Fibroblast of skin of right biceps (primary cell): ENCODE data around the gene APCDD1.
"Not testable (repeated sequence)": the region's sequence is repeated elsewhere in the genome, so short reads cannot be mapped to it uniquely, and the experiment has no call there.

Experiments used
- DNase-seq: peaks from one replicate; pipeline ENCODE4 v3.0.0-alpha.2; 2013

APCDD1 gene

DNA sequence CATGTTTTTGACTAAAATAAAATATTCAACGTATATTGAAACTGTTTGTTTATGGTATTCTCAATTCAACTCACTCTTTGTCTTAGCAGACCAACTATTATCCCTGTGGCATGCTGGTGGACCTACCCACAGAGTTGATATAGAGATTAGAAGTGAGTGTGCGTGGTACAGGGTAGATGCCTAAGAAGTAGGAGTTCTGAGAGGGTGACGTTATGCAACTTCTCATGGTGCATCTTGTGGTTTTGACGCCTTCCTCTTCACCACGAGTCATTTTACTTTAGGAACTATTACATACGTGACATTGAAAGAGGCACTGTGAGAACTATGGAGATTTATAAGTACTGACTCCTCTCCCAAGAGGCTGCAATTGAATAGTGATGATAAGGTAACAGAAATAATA is 44.8 kb downstream of the APCDD1 start:
- peak; percentile 57 for DNase-seq

DNA sequence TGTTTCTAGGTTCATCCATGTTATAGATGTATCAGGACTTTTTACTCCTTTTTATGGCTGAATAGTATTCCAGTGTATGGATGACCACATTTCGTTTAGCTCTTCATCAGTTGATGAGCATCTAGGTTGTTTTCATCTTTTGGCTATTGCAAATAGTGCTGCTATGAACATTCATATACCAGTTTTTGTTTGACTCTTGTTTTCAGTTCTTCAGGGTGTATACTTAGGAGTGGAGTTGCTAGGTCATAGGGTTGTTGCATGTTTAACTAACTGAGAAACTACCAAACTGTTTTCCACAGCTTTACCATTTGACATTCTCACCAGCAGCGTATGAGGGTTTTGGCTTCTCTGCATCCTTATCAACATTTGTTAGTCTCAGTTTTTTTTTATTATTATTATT is 45.6 kb downstream of the APCDD1 start:
- DNase-seq = no peak

DNA sequence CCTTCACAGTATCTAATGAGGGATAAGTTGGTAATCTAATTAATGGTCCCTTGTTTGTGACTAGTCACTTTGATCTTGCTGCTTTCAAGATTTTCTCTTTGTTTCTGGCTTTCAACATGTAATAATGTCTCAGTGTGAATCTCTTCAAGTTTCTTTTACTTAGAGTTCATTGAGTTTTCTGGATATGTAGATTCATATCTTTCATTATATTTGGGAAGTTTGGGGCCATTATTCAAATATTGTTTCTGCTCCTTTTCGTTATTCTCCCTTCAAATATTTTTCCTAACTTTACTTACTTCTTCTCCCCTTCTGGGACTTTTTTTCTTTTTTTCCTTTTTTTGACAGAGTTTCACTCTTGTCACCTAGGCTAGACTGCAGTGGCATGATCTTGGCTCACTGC is 50.3 kb downstream of the APCDD1 start:
- DNase-seq = no peak

DNA sequence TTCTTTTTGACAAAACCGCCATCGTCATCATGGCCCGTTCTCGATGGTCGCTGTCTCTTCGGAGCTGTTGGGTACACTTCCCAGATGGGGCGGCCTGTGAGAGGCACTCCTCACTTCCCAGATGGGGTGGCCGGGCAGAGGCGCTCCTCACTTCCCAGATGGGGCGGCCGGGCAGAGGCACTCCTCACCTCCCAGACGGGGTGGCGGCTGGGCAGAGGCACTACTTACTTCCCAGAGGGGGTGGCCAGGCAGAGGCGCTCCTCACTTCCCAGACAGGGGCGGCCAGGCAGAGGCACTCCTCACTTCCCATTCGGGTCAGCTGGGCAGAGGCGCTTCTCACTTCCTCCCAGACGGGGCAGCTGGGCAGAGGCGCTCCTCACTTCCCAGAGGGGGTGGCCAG is 51.5 kb downstream of the APCDD1 start:
- DNase-seq = not testable (repeated sequence)

DNA sequence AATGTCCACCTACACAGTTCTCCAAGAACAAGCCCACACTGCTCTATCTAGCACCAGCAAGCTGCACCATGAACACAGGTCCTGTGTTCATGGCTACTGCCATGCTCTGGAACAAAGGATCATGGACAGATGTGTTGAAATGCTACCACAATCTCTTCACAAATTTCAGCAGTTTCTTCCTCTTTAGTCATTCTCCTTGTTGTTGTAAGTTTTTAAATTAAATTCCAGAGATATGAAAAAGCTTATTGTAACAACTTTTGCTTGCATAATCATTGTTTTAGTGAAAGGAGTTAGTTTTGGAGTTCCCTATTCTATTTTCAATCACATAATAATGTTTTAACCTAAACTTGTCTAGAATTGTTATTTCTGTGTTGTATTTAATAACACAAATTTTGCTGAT is 54.2 kb downstream of the APCDD1 start:
- DNase-seq = no peak

DNA sequence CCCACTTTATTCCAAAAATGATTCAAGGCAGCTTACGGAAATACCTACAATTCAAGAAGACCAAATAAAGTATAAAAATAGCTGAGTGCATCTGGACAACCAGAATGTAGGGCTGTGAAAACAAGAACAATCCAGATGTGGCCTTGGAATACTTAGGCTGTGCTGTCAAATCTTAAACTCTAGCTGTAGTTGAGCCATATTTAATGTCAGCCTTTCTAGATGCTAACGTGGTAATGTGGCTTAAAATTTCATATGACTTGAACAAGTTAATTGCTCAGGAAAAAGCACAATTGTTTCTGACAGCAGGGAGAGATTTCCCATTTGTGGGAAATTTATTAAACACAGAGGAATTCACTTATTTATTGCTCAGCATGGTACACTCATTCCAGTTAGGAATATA is 56.8 kb downstream of the APCDD1 start:
- DNase-seq = no peak

DNA sequence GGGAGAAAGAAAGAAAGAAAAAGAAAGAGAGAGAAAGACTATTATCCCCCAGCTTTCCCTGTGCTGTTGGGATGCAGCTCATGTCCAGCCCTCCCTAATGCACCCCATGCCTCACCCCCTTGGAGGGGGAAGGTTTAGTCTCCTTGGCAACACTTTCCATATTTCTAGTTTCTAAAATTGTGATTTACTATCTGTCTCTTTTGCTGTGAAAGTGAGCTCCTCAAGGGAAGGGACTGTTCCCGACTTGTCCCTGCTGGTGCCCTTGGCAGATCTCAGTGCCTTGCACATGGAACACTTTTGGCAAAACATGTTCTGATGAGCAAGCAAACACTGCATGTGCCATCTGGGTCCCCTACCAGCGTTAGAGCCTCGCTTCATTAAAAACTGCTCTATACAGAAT is 59.6 kb downstream of the APCDD1 start:
- no peak for DNase-seq

DNA sequence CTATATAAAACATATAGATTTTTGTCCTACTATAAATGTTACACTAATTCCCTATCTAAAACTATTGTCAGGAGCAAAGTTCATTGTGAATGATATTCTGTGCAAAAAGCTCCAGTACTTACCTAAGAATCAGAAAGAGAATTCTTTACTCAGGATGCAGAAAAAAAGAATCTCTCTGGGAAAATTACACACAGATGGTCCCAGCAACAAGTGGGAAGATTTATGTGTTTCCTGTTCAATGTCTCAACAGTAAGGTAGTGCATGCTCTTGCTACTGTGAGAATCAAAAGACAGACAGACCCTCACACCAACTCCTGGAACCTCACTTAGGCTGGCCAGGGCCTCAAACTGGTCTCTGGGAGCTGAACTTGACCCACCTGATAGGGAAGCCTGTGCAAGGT is 60.2 kb downstream of the APCDD1 start:
- DNase-seq = peak; percentile 32

DNA sequence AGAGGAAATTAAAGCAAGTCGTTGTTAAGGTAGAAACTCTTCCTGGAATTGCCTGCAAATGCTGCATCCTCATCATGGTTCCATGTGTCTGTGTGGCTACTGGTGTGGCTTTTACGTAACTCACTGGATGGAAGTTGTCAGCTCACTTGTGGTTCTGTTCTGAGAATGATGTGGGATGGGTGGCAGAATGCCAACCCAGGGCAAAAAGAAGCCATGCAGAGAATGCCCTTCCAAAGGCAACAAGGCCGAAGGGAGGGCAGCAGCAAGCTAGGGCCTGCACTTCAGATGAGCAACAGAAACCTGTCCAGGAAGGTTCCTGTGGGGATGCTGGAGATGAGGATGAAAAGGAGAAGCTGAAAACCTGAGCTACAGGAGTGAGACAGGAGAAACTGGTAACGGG is 61.0 kb downstream of the APCDD1 start:
- DNase-seq = no peak

DNA sequence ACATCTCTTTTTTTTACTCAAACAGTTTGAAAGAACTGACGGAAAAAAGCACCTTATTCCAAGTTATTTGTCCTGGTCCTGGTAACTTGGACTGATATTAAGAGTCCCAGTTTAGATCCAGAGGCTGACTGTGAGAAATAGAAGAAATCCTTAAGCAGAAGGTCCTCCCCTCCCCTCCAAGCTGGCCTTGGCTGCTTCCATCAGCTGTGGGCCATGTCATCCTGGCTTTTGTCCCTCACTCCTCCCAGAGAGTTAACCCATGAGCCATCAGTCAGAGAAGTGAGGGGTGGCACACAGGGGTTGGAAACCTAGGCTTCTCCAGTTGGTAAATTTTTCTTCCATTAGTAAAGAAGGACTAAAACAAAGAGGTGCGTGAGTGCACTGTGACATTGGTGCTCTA is 61.6 kb downstream of the APCDD1 start:
- DNase-seq = no peak

DNA sequence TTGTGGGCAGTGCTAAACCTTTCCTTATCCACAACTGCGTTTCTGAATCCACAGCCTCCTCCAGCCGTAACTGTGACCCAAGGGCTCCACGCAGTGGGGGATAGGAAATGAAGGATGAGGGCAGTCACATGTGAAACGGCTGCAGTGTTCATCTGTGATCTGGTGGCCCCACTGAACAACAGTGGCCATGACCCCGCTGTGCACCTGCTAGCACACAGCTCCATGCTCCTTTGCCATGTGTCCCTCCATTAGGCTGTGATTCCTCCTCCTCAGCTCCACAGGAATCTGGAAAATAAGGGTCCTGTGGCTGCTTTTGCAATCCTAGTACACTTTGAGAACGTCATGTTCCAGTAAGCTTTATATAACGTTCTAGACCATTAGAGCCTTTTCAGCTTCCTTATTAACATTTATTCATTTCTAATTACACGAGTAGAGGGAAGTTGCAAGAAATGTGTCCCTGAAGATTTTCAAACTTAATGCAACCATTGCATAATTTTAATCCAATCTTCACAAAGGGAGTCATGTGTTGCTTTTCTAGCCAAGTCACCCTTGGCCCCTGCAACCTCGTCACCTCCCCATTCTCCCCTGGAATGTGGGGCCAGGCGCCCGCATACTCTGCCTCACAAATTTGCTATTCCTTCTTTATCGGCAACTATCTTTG is 64.3 kb downstream of the APCDD1 start:
- DNase-seq = peak; percentile 62

DNA sequence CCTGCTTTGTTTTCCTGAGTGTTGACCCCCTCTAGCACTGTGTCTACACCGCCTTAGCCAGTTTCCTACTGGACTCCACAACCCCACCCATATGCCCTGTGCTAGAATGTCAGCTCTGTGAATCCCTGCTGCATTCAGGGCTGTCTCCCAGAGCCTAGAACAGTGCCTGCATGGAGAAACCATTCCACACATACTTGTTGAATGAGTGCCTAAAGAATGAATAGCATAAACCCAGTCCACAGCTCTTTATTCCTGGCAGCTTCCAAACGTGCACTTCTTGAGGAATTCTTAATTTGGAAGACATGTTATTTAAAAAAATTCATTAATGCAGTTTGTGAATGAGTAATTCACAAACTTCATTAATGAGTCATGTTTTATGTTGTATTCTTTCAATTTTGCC is 64.9 kb downstream of the APCDD1 start:
- peak; percentile 79 for DNase-seq

DNA sequence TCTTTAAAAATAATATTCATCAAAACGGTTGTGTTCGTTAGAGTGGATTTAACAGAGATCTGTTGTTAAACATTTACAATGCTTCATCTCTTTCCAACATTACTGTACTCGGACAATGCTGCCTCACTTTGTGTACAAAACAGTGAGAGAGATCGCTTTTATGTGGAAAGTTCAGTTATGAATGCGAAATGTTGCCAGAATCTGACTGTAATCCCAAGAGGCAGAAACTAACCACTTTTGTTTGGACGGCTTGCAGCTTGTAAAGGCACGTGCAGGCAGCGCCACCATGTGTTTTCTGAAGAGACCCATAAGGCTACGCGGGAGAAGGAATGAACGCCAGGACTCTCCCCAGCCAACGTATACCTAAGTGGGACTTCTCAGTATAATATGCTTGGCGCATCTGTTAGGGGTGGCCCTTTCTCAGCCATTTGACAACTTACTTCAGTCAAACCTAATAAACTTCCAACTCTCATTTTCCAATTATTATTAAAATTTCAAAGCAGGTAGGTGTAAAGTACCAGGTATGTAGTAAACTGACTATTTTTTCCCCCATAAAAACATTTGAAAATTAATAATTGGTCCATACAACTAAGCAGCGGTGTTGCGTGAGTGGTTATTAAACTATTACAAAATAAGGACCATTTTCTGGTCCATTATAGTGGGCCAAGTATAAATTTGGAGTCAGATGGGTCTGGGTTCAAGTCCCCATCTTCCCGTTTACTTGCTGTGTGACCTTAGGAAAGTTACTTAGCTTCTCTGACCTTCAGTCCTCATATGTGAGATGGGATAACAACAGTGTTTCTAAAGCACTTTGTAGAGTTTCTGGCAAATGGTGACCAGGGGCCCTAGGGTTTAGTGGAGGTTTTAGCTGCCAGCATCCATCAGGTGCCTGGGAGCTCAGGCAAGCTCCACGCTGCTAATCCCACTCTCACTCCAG is 65.8 kb downstream of the APCDD1 start:
- DNase-seq = peak; percentile 94

DNA sequence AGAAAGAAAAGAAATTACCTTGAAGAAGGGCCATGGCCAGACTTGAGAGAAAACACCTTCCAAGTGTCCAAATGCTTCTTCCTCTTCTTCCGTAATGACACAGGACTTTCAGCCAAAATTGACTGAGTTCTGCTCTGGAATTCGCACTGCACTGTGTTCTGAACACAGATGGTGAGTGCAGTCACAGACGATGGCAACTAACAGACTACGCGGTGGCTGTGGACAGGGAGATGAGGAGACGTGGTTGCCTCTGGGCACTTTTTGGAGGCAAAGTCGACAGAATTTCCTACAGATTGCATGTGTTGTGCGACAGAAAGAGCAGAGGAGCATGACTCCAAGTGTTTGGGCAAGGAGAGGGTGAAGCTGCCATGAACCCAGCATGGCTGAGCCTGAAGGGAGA is 67.1 kb downstream of the APCDD1 start:
- DNase-seq = no peak

DNA sequence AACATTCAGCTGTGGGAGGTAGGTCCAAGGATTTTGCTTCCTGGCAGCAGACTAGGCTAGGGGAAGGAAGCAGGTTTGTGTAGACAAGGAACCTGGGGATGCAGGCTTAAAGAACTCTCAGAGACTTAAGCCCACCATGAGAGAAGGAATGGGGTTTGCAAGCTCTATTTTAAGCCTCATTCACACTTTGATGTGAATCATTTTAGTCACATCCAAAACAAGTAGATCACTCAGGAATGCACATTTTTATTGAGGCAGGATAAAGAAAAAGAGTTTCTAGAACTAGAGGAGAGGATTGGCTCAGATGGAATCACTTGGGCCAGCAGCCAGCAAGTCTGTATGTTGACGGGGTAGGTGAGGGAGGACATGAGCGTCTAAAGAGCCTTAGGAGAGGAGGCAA is 68.1 kb downstream of the APCDD1 start:
- peak; percentile 37 for DNase-seq

DNA sequence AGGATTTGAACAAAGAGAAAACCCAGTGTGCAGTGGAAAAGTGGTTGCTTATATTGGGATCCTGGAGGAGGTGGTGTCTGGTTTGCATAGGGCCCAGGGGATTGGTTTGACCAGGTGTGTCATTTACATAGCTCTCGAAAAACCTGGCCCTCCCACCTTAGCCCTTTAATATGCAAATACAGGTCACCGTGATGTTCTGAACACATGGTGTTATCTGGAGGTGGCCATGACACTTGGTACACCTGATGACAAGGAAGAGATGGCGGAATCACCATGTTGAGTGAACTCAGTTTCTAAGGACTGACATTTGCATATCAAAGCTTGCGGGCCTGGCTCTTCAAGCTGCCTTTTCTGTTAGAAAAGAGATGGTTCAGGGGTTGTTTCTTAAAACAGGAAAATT is 69.1 kb downstream of the APCDD1 start:
- no peak for DNase-seq

DNA sequence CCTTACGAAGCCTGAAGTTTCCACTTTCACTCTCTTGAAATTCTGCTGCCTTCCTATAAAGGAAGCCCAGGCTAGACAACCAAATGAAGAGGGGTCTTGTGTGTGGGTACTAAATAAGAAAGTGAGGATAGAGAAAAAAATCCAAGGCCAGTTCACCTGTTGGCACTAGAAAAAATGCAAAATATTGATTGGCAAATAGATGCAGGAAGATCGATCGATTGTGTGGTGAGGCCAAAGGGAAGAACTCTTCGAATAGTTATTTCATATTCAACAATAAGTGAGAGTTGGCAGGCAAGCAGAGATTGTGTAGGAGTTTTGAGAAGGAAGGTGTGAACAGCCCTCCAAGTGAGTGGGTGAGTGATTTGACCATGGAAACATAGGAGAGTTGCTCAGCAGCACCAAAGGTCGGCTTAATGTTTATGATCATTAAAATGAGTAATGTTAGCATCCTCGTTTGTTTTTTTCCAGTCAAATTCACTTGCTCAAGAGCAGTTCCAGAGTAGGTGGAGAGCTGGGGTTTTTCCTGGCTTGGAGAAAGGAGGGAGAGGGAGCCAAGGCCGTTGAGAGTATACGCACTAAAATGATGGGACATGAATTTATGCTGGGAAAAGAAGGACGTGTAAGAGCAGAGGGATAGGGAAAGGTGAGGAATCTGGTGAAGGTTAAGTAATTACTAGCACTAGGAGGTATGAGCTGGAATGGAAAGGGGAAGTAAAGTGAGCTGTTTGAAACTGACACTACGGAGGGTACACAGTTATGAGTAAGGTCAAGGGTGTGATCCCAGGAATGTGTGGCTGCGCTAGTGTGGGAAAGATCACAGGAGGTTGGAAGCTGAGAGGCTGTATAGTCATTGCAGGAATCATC is 70.3 kb downstream of the APCDD1 start:
- peak; percentile 65 for DNase-seq

DNA sequence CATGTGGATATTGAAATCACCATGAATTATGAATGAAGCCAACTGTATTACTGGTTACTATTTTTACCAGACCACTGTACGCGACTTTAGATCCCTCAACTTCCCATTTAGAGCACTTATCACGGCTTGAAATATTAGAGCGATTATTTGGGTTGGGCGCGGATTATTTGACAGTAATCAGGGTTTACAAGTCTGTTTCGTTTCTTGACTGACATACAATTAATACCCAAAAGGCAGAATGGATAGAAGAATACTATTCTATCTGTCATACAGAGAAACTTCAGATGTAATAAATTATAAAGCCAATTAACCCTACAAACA is 70.9 kb downstream of the APCDD1 start:
- DNase-seq = no peak

DNA sequence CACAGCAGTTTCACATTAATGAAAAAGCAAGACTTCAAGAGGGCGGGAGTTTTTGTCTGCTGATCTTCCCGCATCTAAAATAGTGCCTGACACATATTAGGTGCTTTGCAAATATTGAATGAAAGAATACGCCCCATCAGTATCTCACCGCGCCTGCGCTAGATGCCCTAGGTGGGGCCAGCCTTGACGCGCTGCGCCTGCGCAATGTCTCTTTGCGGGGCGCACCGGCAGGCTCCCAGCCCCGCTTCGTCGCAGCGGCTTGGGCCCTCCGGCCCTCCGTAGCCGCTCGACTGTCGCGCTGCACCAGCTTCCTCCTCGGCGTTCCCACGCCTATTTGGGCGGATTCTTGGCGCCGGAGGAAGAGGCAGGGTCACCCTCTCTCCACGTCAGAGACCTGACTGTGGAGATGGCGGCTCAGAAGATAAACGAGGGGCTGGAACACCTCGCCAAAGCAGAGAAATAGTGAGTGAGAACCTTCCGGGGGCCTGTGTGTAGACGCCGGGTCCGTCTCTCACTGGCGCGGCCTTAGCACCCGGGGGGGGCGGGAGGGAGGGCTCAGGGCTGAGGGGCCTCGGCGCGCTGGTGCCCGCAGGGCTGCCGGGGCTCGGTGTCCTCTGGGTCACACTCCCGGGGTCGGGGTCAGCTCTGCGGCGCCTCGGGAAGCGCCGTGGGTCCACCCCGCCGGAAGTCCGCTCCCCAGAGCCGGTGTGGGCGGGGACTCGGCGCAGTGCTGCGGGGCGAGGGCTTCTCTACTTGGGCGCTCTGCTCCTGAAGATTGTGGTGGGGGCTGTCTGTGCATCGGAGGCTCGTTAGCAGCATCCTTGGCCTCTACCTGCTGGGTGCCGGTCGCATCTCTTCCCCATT is 71.5 kb downstream of the APCDD1 start, which contains the start of gene NAPG:
Gene NAPG, plus strand, starts transcription at position 331 of the 864 bp plus-strand sequence. Its CDS starts 76 bp downstream, at position 407.
- DNase-seq = peak; percentile 95

DNA sequence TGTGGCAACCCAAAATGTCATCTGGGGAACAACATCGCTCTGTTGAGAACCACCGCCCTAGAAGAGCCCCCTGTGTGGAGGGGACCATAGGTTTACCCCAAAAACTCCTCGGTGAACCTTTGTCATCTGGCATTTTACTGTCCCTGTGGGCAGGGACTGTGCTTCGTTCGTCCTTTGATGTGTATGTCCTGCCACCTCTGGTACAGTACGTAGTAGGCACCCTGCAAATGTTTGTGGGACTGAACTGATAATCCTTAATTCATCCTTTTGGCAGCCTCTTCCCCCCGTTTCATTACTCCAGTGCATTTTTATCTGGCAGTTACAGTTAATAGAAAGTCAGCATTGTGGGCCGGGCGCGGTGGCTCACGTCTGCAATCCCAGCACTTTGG is 72.1 kb downstream of the APCDD1 start:
- no peak for DNase-seq

DNA sequence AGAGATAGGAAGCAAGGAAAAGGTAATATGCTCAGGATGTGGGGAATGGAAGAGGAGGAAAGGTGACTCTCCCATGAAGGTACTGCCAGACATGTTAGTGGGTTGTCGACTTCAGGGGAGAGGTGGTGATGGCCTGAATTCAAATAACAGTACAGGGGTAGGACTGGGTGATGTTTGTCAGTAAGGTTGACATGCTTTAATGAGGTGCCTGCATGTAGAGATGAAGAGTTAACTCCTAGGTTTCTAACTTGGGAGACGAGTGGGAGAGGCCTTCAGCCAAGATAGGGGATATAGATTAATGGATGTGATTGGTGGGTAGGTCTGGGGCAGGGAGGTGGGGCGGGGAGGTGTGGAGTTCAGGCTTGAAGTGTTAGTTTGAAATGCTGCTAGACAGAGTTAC is 74.0 kb downstream of the APCDD1 start:
- DNase-seq = no peak

DNA sequence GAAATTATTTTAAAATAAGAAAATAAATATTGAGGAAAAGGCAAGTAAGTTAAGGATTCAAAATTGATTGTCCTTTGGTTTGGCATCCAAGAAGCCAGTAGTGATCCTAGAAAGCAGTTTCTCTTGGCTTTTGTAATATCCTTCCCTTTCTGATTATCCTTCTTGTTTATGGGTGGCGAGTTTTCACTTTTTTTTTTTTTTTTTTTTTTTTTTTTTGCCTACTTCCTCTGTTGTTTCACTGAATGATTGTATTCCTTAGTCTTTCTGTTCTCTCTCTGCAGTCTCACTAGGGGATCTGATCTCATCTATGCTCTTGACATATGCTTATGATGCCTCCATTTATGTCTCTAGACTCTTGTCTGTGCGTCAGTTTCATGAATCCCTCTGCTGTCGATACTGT is 75.6 kb downstream of the APCDD1 start:
- no peak for DNase-seq

DNA sequence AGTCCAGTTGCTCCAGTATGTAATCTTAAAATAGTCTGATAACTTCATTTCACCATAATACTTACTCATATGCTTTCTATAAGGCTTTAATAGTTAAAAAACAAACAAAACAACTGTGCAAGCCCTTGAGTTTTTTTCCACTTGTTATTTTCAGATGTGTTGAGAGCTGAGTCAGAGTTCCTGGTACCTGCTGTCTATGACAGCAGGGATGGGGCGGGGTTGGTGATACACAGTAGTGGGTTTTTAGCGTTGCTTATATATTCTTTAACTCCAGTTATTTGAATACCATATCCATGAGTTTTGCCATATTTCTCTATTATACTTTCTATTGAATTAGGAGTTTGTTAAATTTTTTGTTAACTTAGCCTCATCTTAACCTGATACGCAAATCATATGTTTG is 76.4 kb downstream of the APCDD1 start:
- DNase-seq = no peak
